ENCODE data around the gene HPS5.

HPS5 gene

GRCh38 chr11:18319914-18320313 lies 2.0 kb downstream of the HPS5 start:
- no peak for DNase-seq

GRCh38 chr11:18317551-18317950 lies 4.4 kb downstream of the HPS5 start:
- DNase-seq = no peak

DNA sequence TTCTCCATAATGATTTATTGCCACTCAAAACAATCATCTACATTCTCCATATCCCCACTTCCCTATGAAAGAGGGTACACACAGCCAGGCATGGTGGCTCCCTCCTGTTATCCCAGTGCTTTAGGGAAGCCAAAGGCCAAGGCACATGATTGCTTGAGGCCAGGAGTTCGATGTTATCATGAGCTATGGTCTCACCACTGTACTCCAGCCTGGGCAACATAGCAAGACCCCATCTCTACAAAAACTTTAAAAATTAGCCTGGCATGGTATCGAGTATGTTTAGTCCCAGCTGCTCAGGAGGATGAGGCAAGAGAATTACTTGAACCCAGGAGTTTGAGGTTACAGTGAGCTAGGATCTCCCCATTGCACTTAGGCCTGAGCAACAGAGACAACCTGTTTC lies 6.0 kb downstream of the HPS5 start:
- DNase-seq = no peak

GRCh38 chr11:18314784-18315523 lies 7.0 kb downstream of the HPS5 start:
- no peak for DNase-seq

DNA sequence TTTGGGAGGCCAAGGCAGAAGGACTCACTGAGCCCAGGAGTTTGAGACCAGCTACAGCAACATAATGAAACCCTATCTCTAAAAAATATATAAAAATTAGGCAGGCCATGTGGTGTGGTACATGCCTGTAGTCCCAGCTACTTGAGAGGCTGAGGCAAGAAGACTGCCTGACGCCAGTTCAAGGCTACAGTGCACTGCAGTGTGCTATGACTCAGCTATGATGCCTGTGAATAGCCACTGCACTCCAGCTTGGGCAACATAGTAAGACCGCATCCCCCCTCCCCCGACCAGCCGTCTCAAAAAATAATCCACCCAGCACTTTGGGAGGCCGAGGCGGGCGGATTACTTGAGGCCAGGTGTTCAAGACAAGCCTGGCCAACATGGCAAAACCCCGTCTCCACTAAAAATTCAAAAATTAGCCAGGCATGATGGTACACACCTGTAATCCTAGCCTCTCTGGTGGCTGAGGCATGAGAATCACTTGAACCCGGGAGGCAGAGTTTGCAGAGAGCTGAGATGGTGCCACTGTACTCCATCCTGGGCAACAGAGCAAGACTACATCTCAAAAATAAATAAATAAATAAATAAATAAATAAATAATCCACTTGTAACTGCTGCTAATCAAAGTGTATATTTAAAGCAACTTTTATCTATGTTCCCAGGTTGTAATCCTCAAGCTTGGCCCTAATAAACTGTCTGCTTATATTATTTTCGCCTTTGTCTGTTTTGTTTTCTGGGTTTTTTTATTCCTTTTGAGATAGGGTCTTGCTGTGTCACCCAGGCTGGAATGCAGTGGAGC lies 7.8 kb downstream of the HPS5 start:
- no peak for DNase-seq

DNA sequence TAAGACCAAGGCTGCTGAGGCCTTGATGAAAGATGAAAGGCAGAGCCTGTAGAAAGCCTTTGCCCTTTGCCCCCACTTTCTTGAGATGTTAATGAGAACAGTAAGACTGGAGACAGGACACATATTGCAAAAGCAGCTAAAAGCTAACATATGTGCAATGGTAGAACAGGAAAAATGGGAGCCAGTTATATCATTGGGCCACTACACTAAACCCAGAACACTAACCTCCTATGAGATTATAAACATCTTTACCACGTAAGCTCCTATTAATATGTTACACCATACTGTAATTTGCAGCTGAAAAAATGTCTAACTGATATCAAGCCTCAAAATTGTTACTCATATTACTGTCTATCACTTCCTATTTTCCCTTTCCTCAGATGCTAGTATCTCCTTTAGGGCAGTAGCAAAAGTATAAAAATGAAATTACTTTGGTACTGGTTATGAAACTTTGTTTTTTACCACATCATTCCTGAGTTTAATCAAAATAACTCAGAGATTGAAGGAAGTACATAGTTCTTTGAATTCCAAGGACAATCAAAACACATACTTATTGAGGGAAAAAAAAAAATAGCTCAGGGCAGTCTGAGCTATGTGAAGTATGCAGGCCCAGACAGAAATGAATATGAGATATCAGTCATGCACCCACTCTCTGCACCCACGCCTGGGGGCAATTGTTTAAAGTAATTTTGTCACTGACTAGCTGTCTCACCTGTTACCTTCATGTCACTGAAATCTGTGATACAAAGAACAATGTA lies 9.1 kb downstream of the HPS5 start:
- no peak for DNase-seq

- DNase-seq = no peak
Observed at GRCh38 chr11:18312012-18312411, 9.9 kb downstream of the HPS5 start.

DNA sequence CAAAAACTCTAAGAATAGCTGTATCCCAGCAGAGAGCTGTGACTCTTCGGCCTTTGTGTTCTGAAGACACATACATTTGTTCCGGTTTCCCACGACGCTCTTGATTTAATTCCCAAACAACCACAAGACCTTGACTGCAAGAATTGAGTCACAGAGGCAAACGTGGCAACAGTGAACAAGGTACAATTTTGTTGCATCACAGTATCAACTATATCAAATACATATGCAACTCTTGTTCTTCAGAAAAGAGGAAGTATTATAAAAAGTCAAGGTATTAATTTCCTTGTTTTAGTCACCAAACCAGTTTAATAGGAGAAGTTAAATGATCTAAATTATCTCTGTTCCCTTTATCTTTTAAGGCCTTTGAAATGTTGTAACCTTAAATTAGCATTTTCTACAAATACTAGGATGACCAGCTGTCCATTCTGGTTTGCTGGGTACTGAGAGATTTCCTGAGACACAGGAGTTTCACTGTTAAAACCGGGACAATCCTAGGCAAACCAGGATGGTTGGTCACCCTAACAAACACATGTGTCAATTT lies 11.1 kb downstream of the HPS5 start:
- no peak for DNase-seq

DNA sequence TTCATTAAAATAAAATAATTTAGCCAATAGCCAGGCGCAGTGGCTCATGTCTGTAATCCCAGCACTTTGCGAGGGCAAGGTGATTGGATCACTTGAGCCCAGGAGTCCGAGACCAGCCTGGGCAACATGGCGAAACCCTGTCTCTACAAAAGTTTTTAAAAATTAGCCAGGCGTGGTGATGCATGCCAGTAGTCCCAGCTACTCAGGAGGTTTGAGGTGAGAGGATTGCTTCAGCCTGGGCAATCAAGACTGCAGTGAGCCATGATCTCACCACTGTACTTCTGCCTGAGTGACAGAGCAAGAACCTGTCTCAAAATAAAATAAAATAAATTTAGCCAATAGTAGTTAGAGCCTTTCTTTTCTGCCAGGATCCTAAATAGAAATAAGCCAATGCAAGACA lies 12.2 kb downstream of the HPS5 start:
- DNase-seq = no peak

- no peak for DNase-seq
Observed at GRCh38 chr11:18308242-18308641, 13.7 kb downstream of the HPS5 start.

- DNase-seq = no peak
Observed at GRCh38 chr11:18307461-18308139, 14.3 kb downstream of the HPS5 start.

GRCh38 chr11:18304745-18305144 lies 17.2 kb downstream of the HPS5 start:
- DNase-seq = no peak

GRCh38 chr11:18299721-18300120 lies 22.2 kb downstream of the HPS5 start:
- no peak for DNase-seq

- no peak for DNase-seq
Observed at GRCh38 chr11:18295316-18295715, 26.6 kb downstream of the HPS5 start.

- no peak for DNase-seq
Observed at GRCh38 chr11:18294862-18295261, 27.1 kb downstream of the HPS5 start.

- no peak for DNase-seq
Observed at GRCh38 chr11:18288911-18289310, 33.0 kb downstream of the HPS5 start.

DNA sequence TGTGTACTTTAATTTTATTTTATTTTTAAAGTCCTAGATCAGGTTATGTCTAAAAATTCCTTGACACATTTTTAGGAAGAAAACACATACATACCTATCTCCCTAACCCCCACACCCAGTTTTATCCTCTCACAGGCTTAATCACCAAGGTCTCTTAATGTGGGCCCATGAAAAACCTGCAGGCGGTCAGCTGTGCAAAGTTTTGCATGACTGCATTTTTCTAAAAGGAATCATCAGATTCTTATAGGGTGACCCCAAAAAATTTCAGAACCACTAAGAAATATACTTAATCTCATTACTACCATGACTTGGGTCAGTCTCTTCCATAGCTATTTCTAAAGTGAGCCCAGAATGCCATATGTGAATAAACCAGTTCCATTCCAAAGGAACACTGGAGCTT lies 36.1 kb downstream of the HPS5 start:
- DNase-seq = no peak

GRCh38 chr11:18282626-18283025 lies 39.3 kb downstream of the HPS5 start:
- no peak for DNase-seq

GRCh38 chr11:18280438-18281045 lies 41.4 kb downstream of the HPS5 start:
- DNase-seq = no peak

DNA sequence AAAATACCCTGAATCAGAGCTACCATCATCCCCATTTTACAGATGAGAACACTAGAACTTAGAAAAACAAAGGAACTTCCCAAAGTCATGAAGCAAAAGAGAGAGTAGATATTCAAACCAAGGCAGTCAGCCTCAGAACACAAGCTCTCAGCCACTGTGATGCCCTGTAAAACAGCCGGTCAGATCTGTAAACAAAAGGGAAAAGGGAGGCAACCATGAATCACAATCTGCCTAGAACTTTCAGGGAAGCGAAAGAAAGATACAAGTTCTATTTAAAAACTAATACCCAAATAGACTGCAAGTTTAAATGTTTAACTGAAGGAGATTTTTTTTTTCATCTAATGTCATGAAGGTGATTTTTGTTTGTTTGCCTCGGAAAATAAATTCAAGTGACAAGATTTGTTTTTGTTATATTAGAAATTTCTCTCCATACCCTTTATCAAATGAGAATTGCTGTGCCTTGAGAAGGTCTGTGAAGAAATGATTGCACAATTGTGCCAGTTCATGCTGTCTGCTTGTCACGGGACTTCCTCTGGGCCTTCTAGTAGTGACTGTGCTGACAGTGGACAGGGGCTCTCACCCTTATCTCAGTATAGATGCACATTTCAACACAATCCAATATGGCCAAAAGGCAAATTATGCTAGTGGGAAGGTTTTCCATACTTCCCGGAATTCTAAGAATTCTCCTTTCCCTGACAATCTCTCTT lies 44.2 kb downstream of the HPS5 start:
- DNase-seq = no peak

DNA sequence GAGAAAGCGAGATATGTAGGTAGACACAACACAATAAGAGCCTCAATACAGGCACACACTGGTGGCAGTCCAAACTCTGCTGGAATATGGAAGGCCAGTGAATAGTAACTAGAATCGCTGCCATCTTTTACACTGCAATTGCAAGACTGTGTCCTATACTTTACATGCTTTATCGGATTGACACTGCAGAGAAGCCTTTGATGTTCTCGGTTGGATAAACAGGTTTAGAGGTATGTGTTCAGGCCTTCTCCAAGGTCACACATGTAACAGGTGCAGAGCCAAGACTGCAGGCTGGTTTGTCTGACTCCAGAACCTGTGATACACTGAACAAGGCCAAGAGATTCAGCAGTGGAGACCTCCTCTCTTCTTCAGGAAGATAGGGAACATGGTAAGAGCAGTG lies 50.7 kb downstream of the HPS5 start:
- no peak for DNase-seq

GRCh38 chr11:18270102-18270501 lies 51.8 kb downstream of the HPS5 start:
- no peak for DNase-seq

Measured in NCI-H1417 treated with DMSO at 0.1 percent for 48 hours (cell line).